ENCODE results near the gene TMEM92.
"Not testable (repeated sequence)": the region's sequence is repeated elsewhere in the genome, so short reads cannot be mapped to it uniquely, and the experiment has no call there.

Gene TMEM92

DNA sequence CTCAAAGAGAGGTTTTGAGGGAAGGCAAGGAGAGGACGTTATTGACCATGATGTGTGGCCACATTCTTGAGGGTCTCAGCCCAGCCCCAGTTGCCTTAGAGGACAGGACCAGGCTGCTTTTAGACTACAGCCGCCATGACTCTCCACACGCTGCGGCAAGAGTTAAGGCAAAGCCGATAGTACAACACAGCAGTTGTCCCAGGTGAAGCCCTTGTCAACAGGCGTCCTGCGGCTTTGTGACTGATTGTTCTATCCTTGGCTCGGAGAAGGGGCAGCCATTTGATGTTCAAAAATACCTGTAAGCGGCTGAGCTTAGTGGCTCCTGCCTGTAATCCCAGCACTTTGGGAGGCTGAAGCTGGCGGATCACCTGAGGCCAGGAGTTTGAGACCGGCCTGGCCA is 28.8 kb downstream of the TMEM92 start:
- DNase-seq, result no peak

DNA sequence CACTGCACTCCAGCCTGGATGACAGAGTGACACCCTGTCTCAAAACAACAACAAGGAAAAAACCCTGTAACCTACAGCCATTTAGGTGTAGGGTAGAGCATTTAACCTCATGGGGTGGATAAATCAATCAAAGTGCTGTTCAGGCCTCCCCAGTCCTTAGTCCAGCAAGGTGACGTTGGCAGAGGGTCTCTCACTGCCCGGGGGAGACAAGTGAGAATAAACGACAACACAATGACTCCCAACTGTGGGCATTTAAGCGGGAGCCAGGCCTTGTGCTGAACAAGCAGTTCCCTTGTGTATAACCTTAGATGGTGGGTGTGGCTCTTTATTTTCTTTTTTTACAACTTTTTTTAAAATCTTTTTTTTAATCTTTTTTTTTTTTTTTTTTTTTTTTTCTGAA is 29.3 kb downstream of the TMEM92 start:
- no peak for DNase-seq

DNA sequence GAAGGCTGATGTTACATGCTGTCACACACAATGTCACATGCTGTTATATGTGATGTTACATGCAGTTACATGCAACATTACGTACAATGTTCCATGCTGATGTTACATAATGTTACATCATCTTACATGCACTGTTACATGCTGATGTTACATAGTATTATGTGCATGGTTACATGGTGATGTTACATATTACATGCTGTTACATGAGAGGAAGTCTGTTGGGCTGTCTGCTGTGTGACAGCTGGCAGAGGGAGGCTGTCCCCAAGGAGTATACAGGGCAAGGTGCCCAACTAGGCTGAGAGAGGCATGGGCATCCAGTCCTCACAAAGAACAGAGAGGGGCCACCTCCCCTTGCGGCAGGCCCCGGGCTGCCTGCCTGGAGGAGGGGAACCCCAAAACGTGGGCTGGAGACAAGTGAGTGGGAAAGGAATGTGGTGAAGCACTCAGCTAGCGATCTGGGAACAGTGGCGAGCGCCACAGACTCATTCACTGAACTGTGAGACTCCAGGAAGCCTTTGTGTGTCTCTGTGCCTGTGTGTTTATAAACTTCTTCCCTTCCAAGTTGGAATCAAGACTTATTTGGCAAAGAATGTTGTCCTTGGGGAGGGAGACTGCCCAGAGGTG is 30.6 kb downstream of the TMEM92 start:
- no peak for DNase-seq

DNA sequence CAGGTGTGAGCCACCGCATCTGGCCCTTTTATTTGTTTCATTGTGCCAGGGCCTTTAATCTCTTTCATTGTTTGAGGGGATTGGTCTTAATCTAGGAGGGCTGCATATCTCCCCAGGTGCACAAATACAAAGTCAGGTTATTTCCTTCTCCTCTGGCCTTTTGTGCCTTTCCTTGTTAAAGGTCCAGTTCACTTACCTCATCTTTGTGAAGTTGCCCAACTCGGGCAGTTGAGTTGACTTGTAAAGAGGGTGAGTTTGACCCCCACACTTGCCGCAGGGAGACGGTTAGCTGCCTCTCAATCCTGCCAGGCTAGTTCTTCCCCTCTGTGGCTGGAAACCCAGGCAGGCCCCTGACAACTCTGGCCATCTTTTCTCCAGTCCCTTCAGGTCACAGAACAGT is 33.4 kb downstream of the TMEM92 start:
- no peak for DNase-seq

DNA sequence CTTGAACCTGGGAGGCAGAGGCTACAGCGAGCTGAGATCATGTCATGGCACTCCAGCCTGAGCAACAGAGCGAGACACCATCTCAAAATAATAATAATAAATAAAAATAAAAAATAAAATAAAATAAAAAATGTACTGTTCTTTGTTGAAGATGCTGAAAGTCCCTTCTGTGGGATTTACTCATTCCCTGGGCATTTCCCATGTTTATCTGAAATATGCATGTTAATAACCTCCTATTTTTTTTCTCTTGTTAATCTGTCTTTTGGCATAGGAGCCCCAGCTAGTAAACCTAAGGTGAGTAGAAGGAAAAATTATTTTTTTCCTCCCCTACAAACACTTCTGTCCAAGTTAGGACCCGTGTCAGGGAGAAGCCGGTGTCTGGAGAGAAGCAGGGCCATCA is 34.4 kb downstream of the TMEM92 start:
- DNase-seq, result no peak

DNA sequence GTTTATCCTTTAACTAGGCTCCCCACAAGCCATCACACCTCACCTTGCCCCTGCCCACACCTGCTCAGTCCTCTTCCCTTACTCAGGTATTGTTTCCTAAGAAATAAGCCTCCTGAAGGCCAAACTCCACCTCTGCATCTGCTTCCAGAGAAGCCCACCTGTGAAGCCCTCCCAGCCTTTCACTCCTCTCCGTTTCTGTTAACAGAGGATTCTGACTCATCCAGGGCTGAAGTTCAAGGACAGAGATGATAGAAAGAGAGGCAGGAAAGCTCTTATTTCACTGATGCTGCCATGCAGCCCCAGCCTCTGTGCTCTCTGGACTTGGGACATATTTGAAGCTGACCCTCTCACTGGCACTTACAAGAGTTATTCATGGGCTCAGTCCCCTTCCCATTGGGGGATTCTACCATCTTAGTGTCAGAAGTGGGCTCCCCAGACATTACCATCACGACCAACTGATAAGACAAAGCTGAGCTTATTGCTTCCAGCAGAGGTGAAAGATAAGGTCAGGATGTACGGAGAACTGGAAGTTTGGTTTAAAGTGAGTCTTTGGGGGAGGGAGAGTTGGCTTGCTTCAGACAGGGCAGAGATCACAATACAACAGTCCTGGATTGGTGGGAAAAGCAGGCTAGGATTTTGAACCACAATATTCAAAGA is 36.3 kb downstream of the TMEM92 start:
- DNase-seq, result no peak

DNA sequence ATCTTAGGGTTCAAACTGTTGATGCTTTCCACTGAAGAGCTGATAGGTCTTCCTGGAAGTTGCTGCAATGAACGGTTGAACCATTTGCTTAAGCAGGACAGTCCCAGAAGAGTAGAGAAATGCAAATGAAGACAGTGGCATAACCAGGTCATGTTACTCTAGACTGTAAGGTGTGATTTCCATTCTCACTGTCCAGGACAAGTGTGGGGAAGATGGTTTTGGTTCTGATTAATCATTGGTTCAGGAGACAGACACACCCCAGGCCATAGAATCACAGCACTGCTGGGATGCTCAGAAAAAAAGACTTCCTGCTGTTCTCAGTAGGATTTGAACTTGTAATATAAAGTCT is 36.8 kb downstream of the TMEM92 start:
- DNase-seq, result no peak

DNA sequence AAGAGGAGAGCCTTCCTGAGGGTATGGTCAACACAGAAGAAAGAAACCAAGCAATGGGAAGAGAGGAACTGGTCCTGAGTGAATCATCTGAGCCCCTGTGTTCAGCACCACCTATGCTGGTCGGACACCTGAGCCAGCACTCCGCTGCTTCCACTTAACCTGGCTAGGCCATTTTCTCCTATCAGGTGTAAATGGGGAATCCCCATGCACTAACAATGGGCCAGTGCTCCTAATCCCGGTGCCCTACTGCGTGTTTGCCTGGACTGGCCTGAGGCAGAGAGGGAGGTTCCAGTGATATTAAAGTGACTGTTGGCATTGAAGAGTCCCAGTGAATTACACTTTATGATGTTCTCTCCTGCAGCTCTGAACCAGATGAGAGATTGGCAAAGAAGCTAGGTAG is 37.2 kb downstream of the TMEM92 start:
- DNase-seq, result no peak

DNA sequence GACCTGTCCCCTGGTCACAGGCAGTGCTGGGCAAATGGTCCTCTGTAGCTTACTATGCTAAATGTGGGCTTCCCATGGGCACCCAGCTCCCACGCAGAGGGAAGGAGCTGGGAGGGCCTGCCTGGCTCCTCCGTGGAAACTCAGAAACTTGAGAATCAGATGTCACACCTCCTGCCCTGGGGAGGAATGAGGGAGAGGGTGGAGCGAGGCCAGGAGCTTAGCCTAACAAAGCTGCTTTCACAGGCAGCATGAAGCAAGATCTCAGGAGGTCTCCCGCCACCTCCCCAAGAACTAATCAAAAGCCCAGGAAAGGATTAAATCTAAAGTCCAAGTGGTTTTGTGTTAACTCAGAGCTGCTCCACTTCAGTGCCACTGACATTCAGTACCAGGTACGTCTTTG is 38.0 kb downstream of the TMEM92 start:
- no peak for DNase-seq

DNA sequence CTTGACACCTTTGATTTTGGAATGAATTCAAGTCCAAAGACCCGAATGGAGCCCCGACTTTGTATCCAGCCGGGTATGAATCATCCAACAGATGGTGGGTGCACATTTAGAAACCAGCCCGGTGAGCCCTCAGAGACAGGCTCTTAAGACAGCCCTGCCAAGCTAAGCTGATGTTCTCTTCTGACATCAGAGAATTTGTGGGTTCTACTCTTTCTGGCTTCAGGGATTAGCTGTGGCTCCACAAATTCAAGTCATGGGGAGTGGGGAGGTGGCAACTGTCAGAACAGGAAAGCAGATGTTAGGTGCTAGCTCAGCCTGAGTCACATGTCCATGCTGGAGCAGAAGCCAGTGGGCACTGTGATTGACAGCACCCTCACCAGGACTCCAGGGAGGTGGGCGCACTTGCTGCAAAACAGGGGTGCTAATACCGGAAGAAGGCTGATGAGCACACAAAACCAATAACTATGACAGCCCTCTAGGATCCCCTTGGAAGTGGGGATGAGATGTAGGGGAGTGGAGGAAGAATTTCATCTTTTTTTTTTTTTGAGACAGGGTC is 40.3 kb downstream of the TMEM92 start:
- DNase-seq, result no peak

DNA sequence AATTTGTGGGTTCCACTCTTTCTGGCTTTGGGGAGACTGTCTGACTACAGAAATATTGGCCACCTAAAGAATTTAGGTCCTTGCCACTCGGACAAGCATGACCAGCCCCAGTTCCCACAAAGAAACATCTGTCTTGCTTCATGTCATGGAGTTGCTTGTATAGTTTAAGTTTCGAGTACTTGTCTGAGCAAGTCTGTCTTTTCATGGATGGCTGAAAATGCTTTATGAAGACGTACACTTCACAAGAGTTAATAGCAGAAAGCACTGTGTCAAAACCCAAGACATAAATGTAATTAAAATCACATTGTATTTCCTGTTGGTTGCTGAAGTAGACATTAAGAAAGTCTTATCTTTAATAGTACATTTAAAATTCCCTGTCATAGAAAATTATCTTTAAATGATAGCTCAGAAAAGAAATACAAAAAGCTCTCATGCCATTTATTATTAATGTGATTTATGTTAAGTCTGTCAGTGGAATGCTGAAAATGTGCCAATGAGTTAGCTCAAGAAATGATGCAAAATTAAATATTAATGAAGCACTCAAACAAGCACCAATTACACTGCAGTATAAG is 41.8 kb downstream of the TMEM92 start:
- DNase-seq, result no peak

DNA sequence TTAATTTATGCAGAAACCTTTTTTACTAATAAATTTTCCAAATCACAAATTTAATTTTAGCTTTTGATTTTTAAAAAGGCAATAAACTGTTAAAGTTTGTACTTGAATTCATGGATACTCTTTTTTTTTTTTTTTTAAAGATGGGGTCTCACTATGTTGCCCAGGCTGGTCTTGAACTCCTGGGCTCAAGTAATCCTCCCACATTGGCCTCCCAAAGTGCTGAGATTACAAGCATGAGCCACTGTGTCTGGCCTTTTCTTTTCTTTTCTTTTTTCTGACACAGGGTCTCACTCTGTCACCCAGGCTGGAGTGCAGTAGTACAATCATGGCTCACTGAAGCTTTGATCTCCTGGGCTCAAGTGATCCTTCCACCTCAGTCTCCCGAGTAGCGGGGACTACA is 42.4 kb downstream of the TMEM92 start:
- DNase-seq, result not testable (repeated sequence)

DNA sequence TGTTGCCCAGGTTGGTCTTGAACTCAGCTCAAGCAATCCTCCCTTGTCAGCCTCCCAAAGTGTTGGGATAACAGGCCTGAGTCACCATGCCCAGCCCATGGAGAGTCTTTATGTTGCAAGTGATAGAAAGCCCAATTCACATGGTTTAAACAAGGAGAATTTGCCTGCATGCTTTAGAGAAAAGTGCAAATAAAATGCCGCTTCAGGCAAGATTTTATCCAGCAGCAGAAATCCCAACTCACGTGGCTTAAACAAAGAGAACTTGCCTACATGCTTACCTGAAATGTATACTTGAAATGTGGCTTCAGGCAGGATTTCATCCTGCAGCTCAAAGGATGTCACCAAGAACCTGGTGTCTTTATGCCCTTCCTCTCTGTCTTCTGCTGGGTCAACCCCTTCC is 42.9 kb downstream of the TMEM92 start:
- DNase-seq, result no peak

DNA sequence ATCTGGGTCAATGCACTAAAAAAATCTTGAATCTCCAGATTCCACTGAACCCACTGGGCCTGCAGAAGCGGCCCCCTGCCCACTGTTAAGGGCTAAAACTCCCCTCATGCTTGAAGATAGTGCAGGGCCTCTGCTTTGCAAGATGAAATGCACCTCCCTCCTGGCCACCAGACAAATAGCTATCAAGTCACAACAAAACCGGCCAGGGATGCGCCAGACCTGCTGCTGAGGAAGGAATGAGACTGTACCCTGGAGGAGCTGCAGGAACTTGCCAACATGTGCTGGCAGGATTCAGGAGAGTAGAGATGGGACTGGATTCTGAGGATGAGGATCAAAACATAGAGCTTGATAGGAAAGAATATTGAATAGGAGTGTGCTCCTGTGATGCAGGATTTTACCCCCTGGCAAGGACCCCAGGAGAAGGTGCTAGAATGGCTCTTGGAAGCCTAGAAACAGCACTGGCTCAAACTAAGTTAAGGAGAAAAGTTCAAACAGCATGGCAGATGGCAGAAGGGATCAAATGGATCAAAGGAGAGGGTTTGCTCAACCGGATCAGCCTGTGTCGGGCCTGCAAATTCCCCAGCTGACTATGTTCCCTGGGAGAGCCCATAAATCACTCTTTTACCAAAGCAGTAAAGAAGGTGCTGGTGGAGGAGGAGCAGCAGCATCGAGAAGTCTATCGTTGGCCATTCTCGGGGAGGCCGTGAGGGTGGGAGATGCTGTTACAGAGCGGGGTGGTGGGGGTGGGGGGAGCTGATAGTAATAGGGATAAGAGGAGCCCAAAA is 44.4 kb downstream of the TMEM92 start:
- no peak for DNase-seq

DNA sequence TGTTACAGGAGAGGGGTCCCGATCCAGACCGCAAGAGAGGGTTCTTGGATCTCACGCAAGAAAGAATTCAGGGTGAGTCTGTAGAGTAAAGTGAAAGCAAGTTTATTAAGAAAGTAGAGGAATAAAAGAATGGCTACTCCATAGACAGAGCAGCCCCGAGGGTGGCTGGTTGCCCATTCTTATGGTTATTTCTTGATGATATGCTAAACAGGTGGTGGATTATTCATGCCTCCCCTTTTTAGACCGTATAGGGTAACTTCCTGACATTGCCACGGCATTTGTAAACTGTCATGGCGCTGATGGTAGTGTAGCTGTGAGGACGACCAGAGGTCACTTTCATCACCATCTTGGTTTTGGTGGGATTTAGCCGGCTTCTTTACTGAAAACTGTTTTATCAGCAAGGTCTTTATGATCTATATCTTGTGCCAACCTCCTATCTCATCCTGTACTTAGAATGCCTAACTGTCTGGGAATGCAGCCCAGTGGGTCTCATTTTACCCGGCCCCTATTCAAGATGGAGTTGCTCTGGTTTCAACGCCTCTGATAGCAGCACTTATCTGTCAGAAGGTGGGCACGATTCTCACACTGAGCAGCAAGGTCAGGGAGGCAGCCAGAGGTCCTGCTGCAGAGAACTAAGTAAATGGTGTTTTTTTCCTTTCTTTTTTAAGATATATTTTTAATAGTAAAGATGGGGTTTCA is 45.2 kb downstream of the TMEM92 start:
- DNase-seq, result no peak

DNA sequence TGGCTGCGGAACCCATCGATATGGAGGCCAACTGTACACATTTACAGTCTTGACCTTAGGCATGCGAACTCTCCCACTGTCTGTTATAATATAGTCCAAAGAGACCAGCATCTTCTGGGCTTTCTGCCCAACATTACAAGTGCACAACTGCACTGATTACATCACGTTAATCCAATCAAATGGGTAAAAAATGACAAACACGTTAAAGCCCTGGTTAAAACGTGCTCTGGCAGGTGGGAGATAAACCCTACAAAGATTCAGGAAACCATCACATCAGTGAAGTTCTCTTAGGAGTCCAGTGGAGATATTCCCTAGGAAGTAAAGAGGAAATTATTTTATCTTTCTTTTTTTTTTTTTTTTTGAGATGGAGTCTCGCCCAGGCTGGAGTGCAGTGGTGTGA is 48.0 kb downstream of the TMEM92 start:
- no peak for DNase-seq

DNA sequence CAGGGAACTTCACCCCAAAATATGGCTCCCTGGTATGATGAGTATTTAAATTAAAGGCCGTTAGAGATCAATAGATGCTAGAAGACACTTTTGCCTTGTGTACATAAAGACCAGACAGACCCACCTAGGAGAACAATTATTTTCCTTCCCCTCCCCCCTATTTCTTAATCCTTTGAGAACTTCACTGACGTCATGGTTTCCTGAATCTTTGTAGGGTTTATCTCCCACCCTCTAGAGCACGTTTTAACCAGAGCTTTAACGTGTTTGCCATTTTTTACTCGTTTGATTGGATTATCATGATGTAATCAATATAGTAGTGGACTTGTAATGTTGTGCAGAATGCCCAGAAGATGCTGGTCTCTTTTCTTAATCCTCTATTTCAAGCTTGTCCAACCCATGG is 48.8 kb downstream of the TMEM92 start:
- no peak for DNase-seq

DNA sequence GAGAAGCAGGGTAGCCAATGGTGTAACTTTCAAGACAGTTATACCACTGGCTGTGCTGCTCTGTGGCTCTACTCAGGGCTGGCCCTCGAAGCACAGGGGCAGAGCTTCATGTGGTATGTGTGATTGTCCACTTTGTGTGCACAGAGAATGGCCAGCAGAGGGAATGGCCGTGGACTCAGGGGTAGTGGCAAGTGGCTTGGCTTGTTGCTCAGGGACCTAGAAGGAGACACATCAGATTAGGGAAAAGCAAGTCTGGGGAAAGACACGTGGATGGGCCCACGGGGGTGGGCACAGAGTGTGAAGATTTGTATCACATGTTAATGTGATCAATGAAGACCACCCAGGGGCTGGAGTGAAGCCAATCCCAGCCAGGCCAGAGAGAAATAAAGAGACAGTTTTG is 51.6 kb downstream of the TMEM92 start:
- no peak for DNase-seq

DNA sequence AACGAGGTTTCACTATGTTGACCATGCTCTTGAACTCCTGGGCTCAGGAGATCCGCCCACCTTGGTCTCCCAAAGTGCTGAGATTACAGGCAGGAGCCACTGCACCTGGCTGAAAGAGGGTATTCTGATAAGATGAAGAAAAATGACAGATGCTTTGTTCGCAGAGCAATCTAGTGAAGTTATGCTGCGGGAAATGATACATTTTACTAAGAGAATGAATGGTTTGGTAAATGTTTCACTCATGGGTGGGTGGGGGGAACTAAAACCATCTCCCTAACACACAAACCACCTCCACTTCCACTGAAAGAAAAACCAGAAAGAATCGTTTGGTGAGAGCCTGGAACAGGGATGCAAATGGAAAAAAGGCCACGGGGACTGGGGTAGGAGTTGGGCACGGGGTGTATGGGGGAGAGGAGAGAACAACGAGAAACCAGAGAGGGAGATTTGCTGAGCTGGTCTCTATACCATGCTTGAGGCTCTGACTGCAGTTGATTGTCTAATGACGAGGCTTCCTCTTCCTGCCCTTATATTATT is 52.6 kb downstream of the TMEM92 start:
- no peak for DNase-seq

DNA sequence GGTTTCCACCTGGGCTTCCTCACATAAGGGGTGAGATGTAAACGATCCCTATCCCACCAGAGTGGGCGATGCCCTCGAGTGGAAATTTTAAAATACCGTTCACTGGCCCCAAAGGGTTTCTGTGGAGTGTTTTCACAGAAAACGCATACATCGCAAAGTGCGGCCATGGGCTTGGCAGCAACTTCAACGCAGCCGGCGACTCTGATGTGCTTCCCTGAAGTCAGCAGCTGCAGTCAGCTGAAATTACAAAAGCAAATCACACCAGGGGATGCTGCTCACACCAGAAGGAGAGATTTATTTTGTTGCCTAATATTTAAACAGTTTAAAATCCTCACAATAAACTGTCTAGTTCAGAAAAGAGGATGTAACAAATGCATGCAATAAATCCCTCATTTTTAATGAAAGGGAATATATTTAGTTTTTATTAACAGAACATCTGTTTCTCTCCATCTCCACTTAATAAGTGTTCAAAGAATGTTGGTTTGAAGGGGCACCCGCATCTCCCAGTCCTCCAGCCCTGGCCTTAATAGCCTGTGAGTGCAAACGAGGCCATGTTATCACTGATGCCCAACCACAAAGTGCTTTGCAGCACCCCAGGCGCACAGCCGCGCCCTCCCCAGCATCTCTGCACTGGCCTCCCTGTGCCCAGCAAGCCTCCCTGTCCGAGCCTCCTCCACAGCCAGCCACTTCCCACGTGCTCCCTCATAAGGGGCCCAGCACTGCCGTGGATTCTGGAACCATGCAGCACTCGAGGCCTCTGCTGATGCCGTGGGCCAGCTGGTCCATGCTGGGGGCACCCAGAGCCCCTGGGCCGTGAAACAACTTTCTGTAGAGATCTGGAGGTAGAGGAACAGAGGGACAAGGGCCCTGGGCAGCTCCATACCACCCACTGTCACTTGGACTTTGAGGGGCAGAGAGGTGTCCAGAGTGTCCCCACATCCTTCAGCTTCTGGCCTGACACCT is 54.4 kb downstream of the TMEM92 start:
- DNase-seq, result no peak

DNA sequence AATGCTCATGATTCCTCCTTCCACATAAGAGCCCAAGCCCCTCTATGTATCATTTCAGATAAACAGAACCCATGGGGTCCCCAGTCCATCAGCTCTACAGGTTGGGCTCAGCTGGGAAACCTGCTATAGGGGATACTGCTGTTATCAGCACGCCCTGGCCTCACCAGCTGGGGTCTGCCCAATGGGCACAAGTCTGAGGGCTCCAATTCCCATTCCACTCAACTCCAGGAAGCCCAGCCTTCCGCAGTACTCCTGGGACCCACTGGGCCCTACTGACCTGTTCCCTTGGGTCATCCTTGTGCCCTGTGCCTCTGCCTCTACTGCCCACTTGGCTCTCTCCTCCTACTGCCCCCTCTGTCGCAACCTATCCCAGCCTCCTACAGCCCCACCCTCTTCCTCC is 55.5 kb downstream of the TMEM92 start:
- DNase-seq, result no peak

Data from COR-L47 (cell line).